GM19452 (cell line): ENCODE data around the gene SRRM2.

ENCODE experiments used
- ATAC-seq: cut with Tn5 transposase; IDR thresholded peaks from one replicate; pipeline ENCODE4 v1.9.1; 2021; ENCODE audit not compliant: unreplicated experiment

The SRRM2 gene

GRCh38 chr16:2791174-2791573, 38.7 kb downstream of the SRRM2 start:
- ATAC-seq = no peak

GRCh38 chr16:2792940-2793339, 40.5 kb downstream of the SRRM2 start:
- no peak for ATAC-seq

GRCh38 chr16:2795395-2796143, 43.1 kb downstream of the SRRM2 start:
- no peak for ATAC-seq

DNA sequence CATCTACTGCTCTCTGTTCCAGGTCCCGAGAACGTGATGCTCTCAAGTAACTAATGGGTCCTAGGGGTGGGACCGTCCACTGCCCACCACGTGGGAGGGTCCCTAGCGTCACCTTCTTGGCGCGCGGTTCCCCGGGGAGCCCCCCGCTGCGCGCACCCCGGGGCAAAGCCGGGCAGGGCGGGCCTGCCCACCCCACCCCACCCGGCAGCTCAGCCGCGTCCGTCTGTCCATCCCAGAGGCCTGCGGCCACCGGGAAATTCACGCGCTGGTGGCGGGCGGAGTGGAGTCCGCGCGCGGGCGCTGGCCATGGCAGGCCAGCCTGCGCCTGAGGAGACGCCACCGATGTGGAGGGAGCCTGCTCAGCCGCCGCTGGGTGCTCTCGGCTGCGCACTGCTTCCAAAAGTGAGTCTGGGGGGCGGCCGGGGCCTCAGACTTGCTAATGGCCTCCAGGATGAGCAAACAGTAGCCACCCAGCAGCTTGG, 46.3 kb downstream of the SRRM2 start:
- no peak for ATAC-seq

- ATAC-seq = no peak
Observed at GRCh38 chr16:2799205-2799858, 46.9 kb downstream of the SRRM2 start.

DNA sequence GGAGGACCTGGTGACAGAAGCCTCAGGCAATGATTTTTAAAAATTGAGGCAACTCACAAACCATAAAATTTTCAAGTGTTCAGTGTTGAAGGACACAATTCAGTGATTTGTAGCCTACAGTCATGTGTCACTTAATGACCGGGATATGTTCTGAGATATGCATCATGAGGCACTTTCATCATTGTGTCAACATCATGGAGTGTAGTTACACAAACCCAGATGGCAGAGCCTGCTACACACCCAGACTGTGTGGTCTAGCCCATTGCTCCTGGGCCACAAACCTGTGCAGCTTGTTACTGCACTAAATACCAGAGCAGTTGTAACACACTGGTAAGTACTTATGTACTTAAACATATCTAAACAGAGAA, 47.4 kb downstream of the SRRM2 start:
- no peak for ATAC-seq

- ATAC-seq = no peak
Observed at GRCh38 chr16:2803545-2804195, 51.2 kb downstream of the SRRM2 start.

- no peak for ATAC-seq
Observed at GRCh38 chr16:2804728-2805127, 52.3 kb downstream of the SRRM2 start.

DNA sequence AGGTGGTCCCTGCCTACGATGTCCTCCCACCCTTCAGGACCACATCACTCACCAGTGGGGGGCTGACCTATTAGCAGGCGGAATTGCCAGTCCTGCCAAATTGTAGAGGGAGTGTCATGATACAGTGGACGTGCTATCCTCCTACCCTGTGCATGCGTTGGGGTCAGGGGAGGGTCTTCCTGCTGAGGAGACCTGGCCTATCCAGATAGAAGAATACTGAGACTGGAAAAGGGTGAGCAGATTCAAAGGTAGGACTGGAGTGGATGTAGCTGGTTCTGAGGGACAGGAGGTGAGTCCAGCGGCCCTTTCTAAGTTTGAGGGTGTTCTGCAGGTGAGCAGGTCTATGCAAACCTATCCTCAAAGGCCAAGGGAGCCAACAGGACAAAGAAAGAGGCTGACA, 53.8 kb downstream of the SRRM2 start:
- ATAC-seq = no peak

DNA sequence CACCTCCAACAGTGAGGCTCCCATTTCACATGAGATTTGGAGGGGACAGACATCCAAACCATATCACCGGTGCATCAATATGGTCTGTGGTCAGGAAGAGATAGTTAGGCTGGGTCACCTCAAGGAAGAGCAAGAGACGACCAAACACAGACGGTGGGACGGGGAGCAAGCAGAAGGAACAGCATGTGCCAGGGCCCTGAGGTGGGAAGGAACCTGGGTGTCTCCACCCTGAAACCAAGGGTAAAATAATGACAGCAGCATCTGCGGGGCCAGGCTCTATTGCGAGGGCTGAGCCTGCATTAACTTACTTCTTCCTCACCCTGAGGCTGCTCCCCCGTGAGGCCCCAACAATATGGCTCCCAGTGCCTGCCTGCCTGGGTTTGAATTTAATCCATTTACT, 55.7 kb downstream of the SRRM2 start:
- no peak for ATAC-seq

DNA sequence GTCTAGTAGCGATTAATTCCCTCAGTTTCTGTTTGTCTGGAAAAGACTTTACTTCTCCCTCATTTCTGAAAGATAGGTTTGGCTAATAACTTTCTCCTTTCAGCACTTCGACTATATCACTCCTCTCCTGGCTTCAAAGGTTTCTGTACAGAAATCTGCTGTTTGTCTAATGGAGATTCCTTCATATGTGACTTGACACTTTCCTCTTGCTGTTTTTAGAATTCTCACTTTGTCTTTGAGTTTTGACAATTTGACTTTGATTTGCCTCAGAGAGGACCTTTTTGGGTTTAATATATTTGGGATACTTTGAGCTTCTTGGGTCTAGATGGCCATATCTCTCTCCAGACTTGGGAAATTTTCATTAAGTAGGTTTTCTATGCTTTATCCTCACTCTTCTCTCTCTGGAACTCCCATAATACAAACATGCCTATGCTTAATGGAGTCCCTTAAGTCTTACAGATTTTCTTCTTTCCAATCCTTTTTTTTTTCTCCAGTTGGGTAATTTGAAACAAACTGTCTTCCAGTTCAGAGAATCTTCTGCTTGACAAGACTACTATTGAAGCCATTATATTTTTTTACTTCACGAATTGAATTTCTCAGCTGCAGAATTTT, 56.8 kb downstream of the SRRM2 start:
- no peak for ATAC-seq

GRCh38 chr16:2810651-2811050, 58.2 kb downstream of the SRRM2 start:
- no peak for ATAC-seq

DNA sequence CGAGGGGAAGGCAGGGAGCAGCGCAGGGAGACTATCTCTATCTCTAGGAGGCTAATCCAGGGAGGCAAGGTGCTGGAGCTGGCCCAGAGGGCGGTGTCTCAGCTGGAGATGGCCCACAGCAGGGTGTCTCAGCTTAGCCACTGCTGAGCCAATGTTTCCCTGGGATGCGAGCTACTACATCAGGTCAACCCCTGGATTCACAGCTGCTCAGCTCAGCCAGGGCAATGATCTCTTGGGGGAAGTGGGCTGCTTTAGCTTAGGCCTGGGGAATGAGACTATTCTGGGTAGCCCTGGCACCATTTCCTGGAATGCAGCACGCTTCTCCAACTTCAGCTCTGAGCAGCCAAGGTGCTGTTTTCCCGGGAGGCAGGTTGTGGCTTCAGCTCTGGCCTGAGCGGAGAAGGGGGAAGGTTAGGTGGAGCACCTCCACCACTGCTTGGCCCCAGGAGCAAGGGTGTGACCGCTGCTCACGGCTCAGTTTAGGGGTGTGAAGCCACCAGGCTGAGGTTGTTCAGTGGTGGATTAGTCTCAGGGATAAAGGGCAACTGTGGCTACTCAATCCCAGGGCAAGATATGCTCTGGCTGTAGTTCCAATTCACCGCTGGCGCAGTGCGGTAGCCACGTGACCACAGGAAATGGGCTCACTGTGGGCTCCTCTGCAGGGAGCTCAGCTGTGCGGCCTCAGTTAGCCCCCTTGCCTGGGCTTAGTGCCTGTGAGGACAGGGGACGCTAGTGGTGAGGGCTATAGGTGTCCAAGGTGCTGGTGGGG, 59.4 kb downstream of the SRRM2 start:
- ATAC-seq = no peak

GRCh38 chr16:2813771-2814221, 61.4 kb downstream of the SRRM2 start:
- ATAC-seq = no peak

- no peak for ATAC-seq
Observed at GRCh38 chr16:2814551-2815298, 62.3 kb downstream of the SRRM2 start.

- ATAC-seq = no peak
Observed at GRCh38 chr16:2815299-2815771, 62.9 kb downstream of the SRRM2 start.

DNA sequence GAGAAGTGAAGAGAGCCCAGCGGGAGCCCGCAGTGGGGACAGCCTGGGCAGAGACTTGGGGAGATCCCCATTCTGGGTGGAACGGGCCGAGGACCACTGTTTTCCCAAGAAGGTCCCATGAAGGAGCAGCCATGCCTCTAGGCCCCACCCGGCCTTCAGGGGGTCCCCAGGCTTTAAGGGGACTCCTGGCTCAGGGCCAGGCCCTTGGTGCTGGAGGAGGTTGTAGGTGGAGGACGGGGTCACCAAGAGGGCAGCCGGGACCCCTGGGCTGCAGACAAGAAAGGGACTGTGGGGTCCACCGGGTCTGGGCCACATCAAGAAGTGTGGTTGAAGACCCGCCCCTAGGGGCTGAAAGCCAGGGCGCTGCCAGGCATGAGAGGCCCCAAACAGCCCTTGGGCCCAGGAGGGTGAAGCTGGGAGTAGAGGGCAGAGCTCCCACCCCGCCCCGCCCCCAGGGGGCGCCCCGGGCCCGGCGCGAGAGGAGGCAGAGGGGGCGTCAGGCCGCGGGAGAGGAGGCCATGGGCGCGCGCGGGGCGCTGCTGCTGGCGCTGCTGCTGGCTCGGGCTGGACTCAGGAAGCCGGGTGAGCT, 64.4 kb downstream of the SRRM2 start, which contains the start of gene PRSS21:
TSS of gene PRSS21 (plus strand) at position 487 of the 589 bp plus-strand sequence. CDS start at position 519, 32 bp downstream.
- no peak for ATAC-seq

DNA sequence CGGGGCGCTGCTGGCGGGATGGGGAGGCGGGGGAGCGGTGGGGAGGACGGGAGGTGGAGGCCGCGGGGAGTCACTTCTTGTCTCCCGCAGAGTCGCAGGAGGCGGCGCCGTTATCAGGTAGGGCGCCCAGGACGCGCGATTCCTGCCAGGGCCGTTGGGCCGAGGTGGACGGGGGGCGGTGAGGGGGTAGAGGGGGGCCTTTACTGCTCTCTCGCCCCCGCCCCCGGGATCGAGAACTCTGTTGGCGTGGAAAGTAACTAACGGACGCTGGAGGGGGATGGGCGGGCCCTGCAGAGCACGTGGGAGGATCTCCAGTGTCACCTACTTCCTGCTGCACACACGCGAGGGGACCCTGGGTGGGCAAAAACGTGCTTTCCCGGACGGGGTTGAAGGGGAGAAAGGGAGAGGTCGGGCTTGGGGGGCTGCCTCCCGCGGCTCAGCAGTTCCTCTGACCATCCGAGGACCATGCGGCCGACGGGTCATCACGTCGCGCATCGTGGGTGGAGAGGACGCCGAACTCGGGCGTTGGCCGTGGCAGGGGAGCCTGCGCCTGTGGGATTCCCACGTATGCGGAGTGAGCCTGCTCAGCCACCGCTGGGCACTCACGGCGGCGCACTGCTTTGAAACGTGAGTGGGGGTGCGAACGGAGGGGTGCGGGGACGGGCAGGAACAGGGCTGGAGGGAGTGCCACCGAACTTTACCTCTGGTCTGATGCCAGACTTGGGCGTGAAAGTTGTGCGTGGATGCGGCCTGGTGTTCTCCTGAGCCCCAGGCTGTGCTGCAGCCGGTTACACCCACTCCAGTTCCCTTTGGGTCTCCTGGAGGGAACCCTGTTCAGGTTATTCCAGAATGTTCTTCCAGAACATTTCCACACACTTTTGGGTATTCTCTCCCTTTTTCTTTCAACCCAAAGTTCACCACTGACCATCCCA, 65.2 kb downstream of the SRRM2 start:
- no peak for ATAC-seq
